ENCODE data around the gene SPZ1. TPM values are rescaled to one million over a fixed set of nuclear protein-coding genes. Genes with fewer than 3 reads are reported as not detected.

SPZ1 gene
- total RNA-seq, 1 experiment from 2014 or later: not detected

DNA sequence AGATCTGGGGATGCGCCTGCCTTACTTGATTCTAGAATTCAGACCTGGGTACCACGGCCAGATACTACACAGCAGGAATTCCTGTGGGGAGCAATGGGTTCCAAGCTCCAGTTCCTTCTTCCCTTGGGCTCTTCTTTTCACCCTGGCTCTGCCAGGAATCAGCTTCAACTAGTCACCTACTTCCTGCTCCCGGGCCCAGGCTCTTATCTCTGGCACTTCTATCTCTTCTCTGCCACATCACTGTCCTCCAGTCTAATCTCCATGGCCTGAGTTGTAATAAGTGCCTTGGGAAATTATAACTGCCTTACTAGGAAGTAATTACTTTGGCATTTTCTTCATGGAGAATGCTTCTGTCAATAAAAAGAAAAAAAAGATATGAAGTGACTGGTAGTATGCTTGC is 37.7 kb upstream of the SPZ1 start:
- Mint-ChIP-seq H3K27me3 (ENCODE audit: unreplicated experiment) (no peaks in the 10 kb centered on the region), H3K9me3 (ENCODE audit: low read depth, unreplicated experiment) (no peaks in the 10 kb centered on the region), H3K36me3 (ENCODE audit: insufficient read depth, unreplicated experiment) (no peaks in the 10 kb centered on the region), H3K4me3 (ENCODE audit: low read depth, unreplicated experiment) (no peak overlapping the region), H3K27ac (ENCODE audit: unreplicated experiment) (no peak overlapping the region), H3K4me1 (ENCODE audit: low read depth, unreplicated experiment) (no peaks in the 10 kb centered on the region)
- TF ChIP-seq, protein P1, sequence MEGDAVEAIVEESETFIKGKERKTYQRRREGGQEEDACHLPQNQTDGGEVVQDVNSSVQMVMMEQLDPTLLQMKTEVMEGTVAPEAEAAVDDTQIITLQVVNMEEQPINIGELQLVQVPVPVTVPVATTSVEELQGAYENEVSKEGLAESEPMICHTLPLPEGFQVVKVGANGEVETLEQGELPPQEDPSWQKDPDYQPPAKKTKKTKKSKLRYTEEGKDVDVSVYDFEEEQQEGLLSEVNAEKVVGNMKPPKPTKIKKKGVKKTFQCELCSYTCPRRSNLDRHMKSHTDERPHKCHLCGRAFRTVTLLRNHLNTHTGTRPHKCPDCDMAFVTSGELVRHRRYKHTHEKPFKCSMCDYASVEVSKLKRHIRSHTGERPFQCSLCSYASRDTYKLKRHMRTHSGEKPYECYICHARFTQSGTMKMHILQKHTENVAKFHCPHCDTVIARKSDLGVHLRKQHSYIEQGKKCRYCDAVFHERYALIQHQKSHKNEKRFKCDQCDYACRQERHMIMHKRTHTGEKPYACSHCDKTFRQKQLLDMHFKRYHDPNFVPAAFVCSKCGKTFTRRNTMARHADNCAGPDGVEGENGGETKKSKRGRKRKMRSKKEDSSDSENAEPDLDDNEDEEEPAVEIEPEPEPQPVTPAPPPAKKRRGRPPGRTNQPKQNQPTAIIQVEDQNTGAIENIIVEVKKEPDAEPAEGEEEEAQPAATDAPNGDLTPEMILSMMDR (IDR thresholded peaks at IDR 0.05; ENCODE audit: unreplicated experiment): no peak
- intact Hi-C loops (cut with micrococcal nuclease; ENCODE audit: unreplicated experiment): no loop called here
- no TSS peak for BruUV-seq (replicated peaks)
- DNase-seq: no peak
- CTCF ChIA-PET: no interaction called here

DNA sequence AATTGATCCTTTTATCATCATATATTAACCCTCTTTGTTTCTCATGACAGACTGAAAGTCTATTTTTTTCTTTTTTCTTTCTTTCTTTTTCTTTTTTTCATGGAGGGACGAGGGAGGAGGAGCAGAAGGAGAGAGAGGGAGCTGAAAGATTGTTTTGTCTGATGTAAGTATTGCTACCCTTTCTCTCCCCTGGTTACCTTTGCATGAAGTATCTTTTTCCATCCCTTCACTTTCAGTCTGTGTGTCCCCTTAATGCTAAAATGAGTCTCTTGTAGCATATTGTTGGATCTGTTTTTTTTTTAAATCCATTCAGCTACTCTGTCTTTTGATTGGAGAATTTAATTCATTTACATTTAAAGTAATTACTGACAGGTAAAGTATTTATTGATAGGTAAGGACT is 36.4 kb upstream of the SPZ1 start:
- no TSS peak for BruUV-seq (replicated peaks)
- Mint-ChIP-seq H3K9me3 (ENCODE audit: low read depth, unreplicated experiment) (no peaks in the 10 kb centered on the region), H3K4me3 (ENCODE audit: low read depth, unreplicated experiment) (no peak overlapping the region), H3K27me3 (ENCODE audit: unreplicated experiment) (no peaks in the 10 kb centered on the region), H3K36me3 (ENCODE audit: insufficient read depth, unreplicated experiment) (no peaks in the 10 kb centered on the region), H3K27ac (ENCODE audit: unreplicated experiment) (no peak overlapping the region), H3K4me1 (ENCODE audit: low read depth, unreplicated experiment) (no peaks in the 10 kb centered on the region)
- no peak for DNase-seq
- TF ChIP-seq, protein P1 (IDR thresholded peaks at IDR 0.05; ENCODE audit: unreplicated experiment): no peak
- CTCF ChIA-PET: no interaction called here
- intact Hi-C loops (cut with micrococcal nuclease; ENCODE audit: unreplicated experiment): no loop called here

DNA sequence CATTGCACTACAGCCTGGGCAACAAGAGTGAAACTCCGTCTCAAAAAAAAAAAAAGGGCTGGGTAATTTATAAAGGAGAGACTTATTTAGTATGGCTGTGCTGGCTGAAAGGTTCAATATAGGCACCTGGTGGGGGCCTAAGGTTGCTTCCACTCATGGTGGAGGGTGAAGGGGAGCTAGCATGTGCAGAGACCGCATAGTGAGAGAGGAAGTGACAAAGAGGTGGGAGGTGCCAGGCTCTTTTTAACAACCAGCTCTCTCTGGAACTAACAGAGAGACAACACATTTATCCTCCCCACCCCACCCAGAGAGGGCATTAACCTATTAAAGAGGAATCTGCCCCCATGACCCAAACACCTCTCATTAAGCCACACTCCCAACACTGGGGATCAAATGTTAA is 35.1 kb upstream of the SPZ1 start:
- DNase-seq: no peak
- intact Hi-C loops (cut with micrococcal nuclease; ENCODE audit: unreplicated experiment): no loop called here
- CTCF ChIA-PET: no interaction called here
- Mint-ChIP-seq H3K36me3 (ENCODE audit: insufficient read depth, unreplicated experiment) (no peaks in the 10 kb centered on the region), H3K27ac (ENCODE audit: unreplicated experiment) (no peak overlapping the region), H3K9me3 (ENCODE audit: low read depth, unreplicated experiment) (no peaks in the 10 kb centered on the region), H3K4me3 (ENCODE audit: low read depth, unreplicated experiment) (no peak overlapping the region), H3K4me1 (ENCODE audit: low read depth, unreplicated experiment) (no peaks in the 10 kb centered on the region), H3K27me3 (ENCODE audit: unreplicated experiment) (no peaks in the 10 kb centered on the region)
- TF ChIP-seq, protein P1 (IDR thresholded peaks at IDR 0.05; ENCODE audit: unreplicated experiment): no peak
- BruUV-seq (replicated peaks): no TSS peak

DNA sequence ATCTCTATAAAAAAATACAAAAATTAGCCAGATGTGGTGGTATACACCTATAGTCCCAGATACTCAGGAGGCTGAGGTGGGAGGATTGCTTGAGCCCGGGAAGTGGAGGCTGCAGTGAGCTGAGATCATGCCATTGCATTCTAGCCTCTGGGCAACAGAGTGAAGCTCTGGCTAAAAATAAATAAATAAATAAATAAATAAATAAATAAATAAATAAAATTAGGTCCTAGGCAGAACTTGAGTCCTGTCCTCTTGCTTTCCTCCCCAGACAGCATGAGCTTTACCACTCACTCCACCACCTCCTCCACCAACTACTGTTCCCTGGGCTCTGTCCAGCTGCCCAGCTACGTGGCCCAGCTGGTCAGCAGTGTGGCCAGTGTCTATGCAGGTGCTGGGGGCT is 31.6 kb upstream of the SPZ1 start:
- intact Hi-C loops (cut with micrococcal nuclease; ENCODE audit: unreplicated experiment): no loop called here
- DNase-seq: no peak
- no peak overlapping the region for H3K4me3 Mint-ChIP-seq (ENCODE audit: low read depth, unreplicated experiment)
- TF ChIP-seq, protein P1 (IDR thresholded peaks at IDR 0.05; ENCODE audit: unreplicated experiment): no peak
- no peaks in the 10 kb centered on the region for H3K9me3 Mint-ChIP-seq (ENCODE audit: low read depth, unreplicated experiment)
- no peaks in the 10 kb centered on the region for H3K36me3 Mint-ChIP-seq (ENCODE audit: insufficient read depth, unreplicated experiment)
- CTCF ChIA-PET: no interaction called here
- H3K4me1 Mint-ChIP-seq (ENCODE audit: low read depth, unreplicated experiment): no peaks in the 10 kb centered on the region
- no peak overlapping the region for H3K27ac Mint-ChIP-seq (ENCODE audit: unreplicated experiment)
- BruUV-seq (replicated peaks): no TSS peak
- H3K27me3 Mint-ChIP-seq (ENCODE audit: unreplicated experiment): no peaks in the 10 kb centered on the region

DNA sequence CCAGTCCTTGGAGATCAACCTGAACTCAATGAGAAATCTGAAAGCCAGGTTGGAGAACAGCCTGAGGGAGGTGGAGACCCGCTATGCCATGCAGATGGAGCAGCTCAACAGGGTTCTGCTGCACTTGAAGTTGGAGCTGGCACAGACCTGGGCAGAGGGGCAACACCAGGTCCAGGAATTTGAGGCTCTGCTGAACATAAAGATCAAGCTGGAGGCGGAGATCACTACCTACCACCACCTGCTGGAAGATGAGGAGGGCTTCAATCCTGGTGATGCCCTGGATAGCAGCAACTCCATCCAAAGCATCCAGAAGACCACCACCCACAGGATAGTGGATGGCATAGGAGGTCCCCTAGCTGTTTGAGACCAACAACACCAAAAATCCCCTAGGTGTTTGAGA is 30.5 kb upstream of the SPZ1 start:
- Mint-ChIP-seq H3K27me3 (ENCODE audit: unreplicated experiment) (no peaks in the 10 kb centered on the region), H3K27ac (ENCODE audit: unreplicated experiment) (no peak overlapping the region), H3K4me3 (ENCODE audit: low read depth, unreplicated experiment) (no peak overlapping the region), H3K36me3 (ENCODE audit: insufficient read depth, unreplicated experiment) (no peaks in the 10 kb centered on the region), H3K9me3 (ENCODE audit: low read depth, unreplicated experiment) (no peaks in the 10 kb centered on the region), H3K4me1 (ENCODE audit: low read depth, unreplicated experiment) (no peaks in the 10 kb centered on the region)
- CTCF ChIA-PET: no interaction called here
- intact Hi-C loops (cut with micrococcal nuclease; ENCODE audit: unreplicated experiment): no loop called here
- no peak for DNase-seq
- no TSS peak for BruUV-seq (replicated peaks)
- TF ChIP-seq, protein P1 (IDR thresholded peaks at IDR 0.05; ENCODE audit: unreplicated experiment): no peak

Measured in Calu3 (cell line).